ENCODE data around the gene TBX3. TPM values are rescaled to one million over a fixed set of nuclear protein-coding genes. Genes with fewer than 3 reads are reported as not detected.

TBX3 gene
- total and polyA plus RNA-seq, 10 of the 15 experiments (the other 5 are each of a cell fraction or from before 2014, with no cell fraction given), result 0.04 to 0.28 (median 0.08) TPM; not detected in 7

DNA sequence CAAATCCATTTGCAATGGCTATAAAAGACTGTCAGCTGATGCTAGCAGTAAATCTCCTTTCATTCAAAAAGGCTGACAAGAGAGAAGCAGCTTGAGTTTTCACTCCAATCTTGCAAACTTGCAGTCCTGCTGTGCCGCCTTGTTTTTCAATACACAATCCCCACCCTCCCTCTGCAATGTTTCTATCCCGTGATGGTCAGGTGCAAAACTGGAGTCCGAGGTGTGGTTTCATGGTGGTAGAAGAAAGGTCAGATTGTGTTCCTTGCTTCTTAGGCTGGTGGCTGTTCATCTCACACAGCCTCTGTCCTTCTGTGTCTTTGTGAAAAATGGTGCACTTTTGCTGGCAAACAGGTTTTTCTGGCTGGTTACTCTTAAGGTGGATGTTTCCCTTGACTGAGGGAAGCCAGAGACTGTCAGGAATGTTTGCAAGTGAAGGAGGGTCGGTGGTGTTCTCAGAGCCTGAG, 27.7 kb upstream of the TBX3 start (continued):
- TF ChIP-seq CBX5 (IDR thresholded peaks at IDR 0.05; ENCODE audit: low read depth) (no peak), POLR2A (IDR thresholded peaks at IDR 0.05; ENCODE audit: low read depth, low read length) (no peak), ZNF592 (IDR thresholded peaks at IDR 0.05) (no peak)

- FAIRE-seq, result no peak
- Histone ChIP-seq H3K9ac (ENCODE audit: control insufficient read depth, insufficient read depth, low read length) (no peak overlapping the region), H4K20me1 (ENCODE audit: control insufficient read depth, insufficient read depth) (no peaks in the 10 kb centered on the region), H3K36me3 (ENCODE audit: control insufficient read depth in 2 of 2, insufficient read depth in 2 of 2, low read length in 1 of 2) (no peaks in the 10 kb centered on the region), H3K9me3 (replicated peaks; ENCODE audit: control insufficient read depth, insufficient read depth, low read length) (no peaks in the 10 kb centered on the region; the same call in 2 of the 3 replicates), H3K27ac (ENCODE audit: control insufficient read depth, insufficient read depth) (no peak overlapping the region), H3K4me3 (no peak overlapping the region), H3K27me3 (replicated peaks in 1 of 2; ENCODE audit: control insufficient read depth in 2 of 2, insufficient read depth in 2 of 2, low read length in 1 of 2) (no peaks in the 10 kb centered on the region), H2AFZ (ENCODE audit: control insufficient read depth, low read depth, low read length) (no peak overlapping the region), H3K79me2 (ENCODE audit: control insufficient read depth, insufficient read depth, low read length) (no peaks in the 10 kb centered on the region), H3K4me2 (ENCODE audit: control insufficient read depth, insufficient read depth) (no peak overlapping the region), H3K4me1 (ENCODE audit: control insufficient read depth, insufficient read depth, low read length) (no peaks in the 10 kb centered on the region)
- DNase-seq (ENCODE audit: low read depth, low spot score), result no peak
- CTCF ChIA-PET, result no interaction called here
- peak; percentile 33 to 47; a peak in 2 of 4 replicates for TF ChIP-seq BHLHE40 (IDR thresholded peaks at IDR 0.05; ENCODE audit: borderline replicate concordance in 1 of 2, low read depth in 2 of 2, low read length in 1 of 2)
- no peak for TF ChIP-seq PAX5 (IDR thresholded peaks at IDR 0.05; ENCODE audit: borderline replicate concordance, low read depth, low read length)
- no TSS peak for BruUV-seq (replicated peaks)
- RAD21 ChIA-PET (ENCODE audit: unreplicated experiment), result no interaction called here
- SMC1A ChIA-PET (ENCODE audit: uncharacterized antibody, unreplicated experiment), result no interaction called here
- 1% methylated on average over 7 of the region's 7 CpGs for WGBS (ENCODE audit: insufficient coverage, insufficient replicate concordance, low lambda C conversion rate, missing lambda C conversion rate)
- peak; percentile 31 for ATAC-seq
- in situ Hi-C loops (cut with MboI) (no loop called here), intact Hi-C loops (cut with micrococcal nuclease; ENCODE audit: unreplicated experiment) (no loop called here)
- POLR2A ChIA-PET, result no interaction called here
Observed at GRCh38 chr12:114710151-114710550, 26.2 kb upstream of the TBX3 start.
